Right lobe of liver (tissue), 4 donors: ENCODE measurements around the gene HSD17B12.

Experiments
- POLR2A ChIP-seq: fragments of 450-650 bp; IDR thresholded peaks from one replicate; pipeline ENCODE4 v1.6.1; 2017; ENCODE audit warnings: antibody characterized with exemption, mild to moderate bottlenecking
- TF ChIP-seq, protein P1 (sequence below), 4 donors: fragments of 200-600 bp in 3 of 4; fragments of 450-650 bp in 1 of 4; IDR thresholded peaks; one replicate each; pipeline versions ENCODE4 v1.5.1 to v1.8.0; 2016 to 2022; ENCODE audit warnings: antibody characterized with exemption in 4 of 4, mild to moderate bottlenecking in 2 of 4
- donor health status: DM: no; HTN: no; CAD: no.
- donor health status: DM: no; HTN: no; CAD: no.
- donor health status: DM: no; HTN: yes; CAD: no.

- TF ChIP-seq, protein P1, sequence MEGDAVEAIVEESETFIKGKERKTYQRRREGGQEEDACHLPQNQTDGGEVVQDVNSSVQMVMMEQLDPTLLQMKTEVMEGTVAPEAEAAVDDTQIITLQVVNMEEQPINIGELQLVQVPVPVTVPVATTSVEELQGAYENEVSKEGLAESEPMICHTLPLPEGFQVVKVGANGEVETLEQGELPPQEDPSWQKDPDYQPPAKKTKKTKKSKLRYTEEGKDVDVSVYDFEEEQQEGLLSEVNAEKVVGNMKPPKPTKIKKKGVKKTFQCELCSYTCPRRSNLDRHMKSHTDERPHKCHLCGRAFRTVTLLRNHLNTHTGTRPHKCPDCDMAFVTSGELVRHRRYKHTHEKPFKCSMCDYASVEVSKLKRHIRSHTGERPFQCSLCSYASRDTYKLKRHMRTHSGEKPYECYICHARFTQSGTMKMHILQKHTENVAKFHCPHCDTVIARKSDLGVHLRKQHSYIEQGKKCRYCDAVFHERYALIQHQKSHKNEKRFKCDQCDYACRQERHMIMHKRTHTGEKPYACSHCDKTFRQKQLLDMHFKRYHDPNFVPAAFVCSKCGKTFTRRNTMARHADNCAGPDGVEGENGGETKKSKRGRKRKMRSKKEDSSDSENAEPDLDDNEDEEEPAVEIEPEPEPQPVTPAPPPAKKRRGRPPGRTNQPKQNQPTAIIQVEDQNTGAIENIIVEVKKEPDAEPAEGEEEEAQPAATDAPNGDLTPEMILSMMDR (IDR thresholded peaks at IDR 0.05) = no peak
- no peak for TF ChIP-seq POLR2A
Observed at GRCh38 chr11:43806976-43807375, 126.4 kb downstream of the HSD17B12 start.
